Measurements from ENCODE around the gene B4GALT3.

The B4GALT3 gene

DNA sequence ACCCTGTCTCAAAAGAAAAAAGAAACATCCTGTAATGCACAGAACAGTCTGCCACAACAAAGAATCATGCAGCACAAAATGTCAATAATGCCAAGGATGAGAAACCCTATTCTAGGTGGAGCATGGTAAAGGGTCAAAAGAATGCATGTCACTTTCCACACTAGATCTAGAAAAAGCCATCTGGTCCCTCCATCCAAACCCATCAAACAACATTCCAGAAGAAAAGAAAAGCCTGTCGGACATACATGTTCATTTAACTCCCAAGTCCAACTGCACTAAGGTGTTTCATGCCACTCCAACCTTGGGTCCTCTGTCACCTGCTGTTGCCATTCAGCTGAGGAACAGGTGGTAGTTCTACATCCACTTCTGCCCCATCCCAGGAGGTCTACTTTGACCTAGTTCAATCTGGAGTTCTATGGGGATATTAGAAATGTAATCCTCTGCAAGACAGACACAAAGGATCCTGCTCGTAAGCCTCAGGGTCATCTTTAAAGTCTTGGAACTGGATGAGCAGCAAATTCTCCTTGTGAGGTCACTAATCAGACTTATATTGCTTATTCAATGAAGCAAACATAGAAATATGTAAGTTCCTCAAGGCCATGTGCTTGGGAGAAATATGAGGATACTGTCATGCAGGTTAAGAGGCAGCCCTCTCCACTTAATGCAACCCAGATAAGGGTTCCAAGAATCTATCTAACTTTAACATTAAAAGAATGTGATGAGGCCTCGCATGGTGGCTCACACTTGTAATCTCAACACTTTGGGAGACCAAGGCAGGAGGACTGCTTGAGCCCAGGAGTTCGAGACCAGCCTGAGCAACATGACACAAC is 48.5 kb downstream of the B4GALT3 start:
- no peak for DNase-seq (ENCODE audit: low read depth in 2 of 2)

DNA sequence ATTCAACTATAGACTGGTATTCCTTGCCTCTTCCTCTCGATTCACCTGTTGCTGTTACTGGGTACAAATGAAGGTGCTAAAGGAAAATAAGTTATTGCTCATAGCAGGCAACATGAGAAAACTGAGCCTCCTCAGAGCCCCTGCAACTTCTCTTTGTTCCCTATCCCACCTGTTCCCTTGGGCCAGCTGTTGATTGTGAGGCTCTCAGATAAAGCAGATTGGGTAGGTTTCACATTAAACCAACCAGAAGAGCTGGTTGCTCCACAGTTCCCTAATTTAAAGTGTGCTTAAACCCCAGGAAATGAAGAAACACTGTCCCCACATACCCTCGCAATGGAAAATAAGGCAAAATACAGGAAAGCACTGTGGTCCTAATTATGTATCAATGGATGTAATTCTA is 49.7 kb downstream of the B4GALT3 start:
- no peak for DNase-seq (ENCODE audit: low read depth in 2 of 2)

DNA sequence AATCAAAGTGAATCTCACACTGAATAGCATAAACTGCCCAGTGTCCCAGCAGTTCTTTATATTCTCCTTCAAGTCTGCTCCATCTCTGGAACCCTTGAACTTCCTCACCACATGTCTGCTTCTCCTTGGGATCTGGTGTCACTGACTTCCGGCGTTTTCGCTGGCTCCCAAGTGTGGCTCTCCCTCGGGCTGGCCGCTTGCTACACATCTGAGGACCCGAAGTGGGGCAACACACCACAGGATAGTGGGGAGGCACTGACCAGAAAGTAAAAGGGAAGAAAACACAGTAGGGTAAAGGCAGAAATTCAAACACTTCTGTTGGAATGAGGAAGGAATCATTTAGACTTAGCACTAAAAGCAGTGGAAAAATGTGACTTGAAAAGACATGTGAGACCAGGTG is 54.3 kb downstream of the B4GALT3 start:
- DNase-seq (ENCODE audit: low read depth in 2 of 2) = no peak

DNA sequence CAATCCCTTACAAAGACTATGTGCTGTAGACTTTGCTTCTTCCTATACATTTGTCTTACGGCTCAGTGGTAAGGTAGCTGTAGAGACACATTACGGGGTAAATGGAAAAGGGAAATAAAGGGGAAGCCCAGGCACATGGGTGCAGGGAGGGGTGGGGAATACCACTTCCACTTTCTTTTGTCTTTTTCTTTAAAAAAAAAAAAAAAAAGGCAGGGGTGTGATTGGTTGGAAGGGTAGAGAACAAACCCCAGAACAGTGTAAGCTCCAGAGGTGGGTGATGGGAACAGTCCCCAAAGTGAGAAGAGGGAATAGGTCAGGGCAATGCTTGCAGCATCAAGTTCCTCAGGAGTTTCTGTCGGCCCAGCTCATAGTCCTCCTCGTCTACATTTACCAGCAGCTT is 55.5 kb downstream of the B4GALT3 start:
- DNase-seq (ENCODE audit: low read depth in 2 of 2) = no peak
